Naive B cell (primary cell): Measurements from ENCODE around the gene HDAC3. TPM values are rescaled to one million over a fixed set of nuclear protein-coding genes. Genes with fewer than 3 reads are reported as not detected.
A peak's percentile ranks its signal among the peaks of the same experiment; 100 is the strongest.

ENCODE experiments used
- ATAC-seq, 2 donors: fragments of 150-1000 bp; cut with Tn5 transposase; 2 replicates each; pipeline ENCODE4 v1.10.0; 2021; ENCODE audit warnings: low read depth in 2 of 2, mild to moderate bottlenecking in 2 of 2, moderate library complexity in 2 of 2
- DNase-seq: peaks from one replicate; pipeline ENCODE4 v3.0.0; 2022
- H3K27ac Mint-ChIP-seq, 6 donors: one replicate each; pipeline ENCODE4 v1.8.0; 2020 to 2022; ENCODE audit warnings: mild to moderate bottlenecking in 6 of 6, mixed read lengths in 6 of 6, moderate library complexity in 5 of 6, inconsistent platforms in 2 of 6
- H3K27me3 Mint-ChIP-seq, 3 donors: one replicate each; pipeline ENCODE4 v1.8.0; 2021 to 2022; ENCODE audit warnings: mixed read lengths in 3 of 3, mild to moderate bottlenecking in 1 of 3
- H3K36me3 Mint-ChIP-seq, 2 donors: one replicate each; pipeline ENCODE4 v1.8.0; 2020 to 2022; ENCODE audit warnings: mixed read lengths in 2 of 2, inconsistent platforms in 1 of 2, mild to moderate bottlenecking in 1 of 2
- H3K4me1 Mint-ChIP-seq, 3 donors: one replicate each; pipeline ENCODE4 v1.8.0; 2020 to 2022; ENCODE audit warnings: mixed read lengths in 3 of 3, inconsistent platforms in 1 of 3, mild to moderate bottlenecking in 1 of 3, moderate library complexity in 1 of 3
- H3K4me3 Mint-ChIP-seq, 8 donors: one replicate each; pipeline ENCODE4 v1.8.0; 2020 to 2022; ENCODE audit warnings: mild to moderate bottlenecking in 8 of 8, mixed read lengths in 8 of 8, moderate library complexity in 8 of 8, inconsistent platforms in 2 of 8
- H3K9me3 Mint-ChIP-seq, 7 donors: one replicate each; pipeline ENCODE4 v1.8.0; 2020 to 2022; ENCODE audit warnings: mixed read lengths in 7 of 7, mild to moderate bottlenecking in 5 of 7, inconsistent platforms in 2 of 7, moderate library complexity in 1 of 7
- polyA plus RNA-seq, 6 donors: library from polyadenylated mRNA; unstranded; fragments of 300-500 nt; fragmentation: Illumina TruSeq; gene quantifications; one replicate each; pipeline ENCODE4 v1.2.3, GENCODE V29; 2021; ENCODE audit warnings: low read depth in 6 of 6

Gene HDAC3
- polyA plus RNA-seq = 100 to 1,000 TPM in 3 of 6 donors, 10 to 100 TPM in 3; 88.0 to 173 (median 99.5) TPM

GRCh38 chr5:141636413-141637122 lies at the start of gene HDAC3, which contains the start of gene RELL2:
HDAC3 (minus strand) TSS chr5:141636849; CDS start chr5:141636790, 59 bp downstream.
RELL2 (plus strand) TSS chr5:141636997; CDS start chr5:141638226, 1,229 bp downstream.
- Mint-ChIP-seq H3K27me3 (no peaks in the 10 kb centered on the region), H3K9me3 (no peaks in the 10 kb centered on the region), H3K36me3 (no peaks in the 10 kb centered on the region), H3K4me1 (peaks cover 27 to 40% (median 39%) of the 10 kb centered on the region in 3 donors), H3K27ac (peak within 1 kb of the TSS; percentile 65 to 91 (median 79)), H3K4me3 (peak within 1 kb of the TSS; percentile 84 to 96 (median 93))
- ATAC-seq (peak; percentile 83 to 86), DNase-seq (peak; percentile 93)

- DNase-seq (no peak), ATAC-seq (no peak)
- peak overlapping the region in 1 of 8 donors; percentile 26 for H3K4me3 Mint-ChIP-seq
- peaks cover 18 to 26% (median 25%) of the 10 kb centered on the region in 3 donors for H3K4me1 Mint-ChIP-seq
- H3K27me3 Mint-ChIP-seq = peaks cover 26 to 41% (median 40%) of the 10 kb centered on the region in 3 donors
- peak overlapping the region in 1 of 6 donors; percentile 68 for H3K27ac Mint-ChIP-seq
- no peaks in the 10 kb centered on the region for H3K9me3 Mint-ChIP-seq
- H3K36me3 Mint-ChIP-seq = no peaks in the 10 kb centered on the region
Observed at GRCh38 chr5:141685591-141685990, 48.9 kb upstream of the HDAC3 start.

- ATAC-seq (no peak), DNase-seq (no peak)
- Mint-ChIP-seq H3K4me3 (peak overlapping the region in 4 of 8 donors; percentile 9 to 82 (median 51)), H3K4me1 (peaks cover 18 to 27% (median 25%) of the 10 kb centered on the region in 3 donors), H3K9me3 (no peaks in the 10 kb centered on the region), H3K27ac (peak overlapping the region in 2 of 6 donors; percentile 58 to 69), H3K27me3 (peaks cover 12 to 29% (median 23%) of the 10 kb centered on the region in 3 donors), H3K36me3 (no peaks in the 10 kb centered on the region)
Observed at GRCh38 chr5:141683596-141684141, 47.0 kb upstream of the HDAC3 start.

- Mint-ChIP-seq H3K4me1 (peaks cover 18 to 28% (median 27%) of the 10 kb centered on the region in 3 donors), H3K9me3 (no peaks in the 10 kb centered on the region), H3K27ac (peak within 1 kb of the TSS in 4 of 6 donors; percentile 26 to 60 (median 48)), H3K36me3 (no peaks in the 10 kb centered on the region), H3K4me3 (peak within 1 kb of the TSS; percentile 74 to 90 (median 78)), H3K27me3 (peaks cover 5 to 25% (median 9%) of the 10 kb centered on the region in 3 donors)
- peak; percentile 58 to 66 for ATAC-seq
- DNase-seq = peak; percentile 32
Observed at GRCh38 chr5:141681695-141682641, 45.3 kb upstream of the HDAC3 start, which contains the start of gene ARAP3. ARAP3 (minus strand) TSS chr5:141682230; CDS start chr5:141680486, 1,744 bp downstream.

GRCh38 chr5:141681295-141681694 lies 44.6 kb upstream of the HDAC3 start:
- ATAC-seq (no peak), DNase-seq (no peak)
- Mint-ChIP-seq H3K36me3 (no peaks in the 10 kb centered on the region), H3K4me1 (peaks cover 18 to 28% (median 27%) of the 10 kb centered on the region in 3 donors), H3K27me3 (peaks cover 5 to 25% (median 9%) of the 10 kb centered on the region in 3 donors), H3K4me3 (peak overlapping the region; percentile 13 to 90 (median 70)), H3K27ac (no peak overlapping the region), H3K9me3 (no peaks in the 10 kb centered on the region)

- no peak overlapping the region for H3K27ac Mint-ChIP-seq
- H3K27me3 Mint-ChIP-seq = peaks cover 5 to 25% (median 9%) of the 10 kb centered on the region in 3 donors
- peaks cover 18 to 28% (median 27%) of the 10 kb centered on the region in 3 donors for H3K4me1 Mint-ChIP-seq
- no peak for DNase-seq
- no peaks in the 10 kb centered on the region for H3K9me3 Mint-ChIP-seq
- no peaks in the 10 kb centered on the region for H3K36me3 Mint-ChIP-seq
- peak overlapping the region; percentile 22 to 90 (median 56) for H3K4me3 Mint-ChIP-seq
- no peak for ATAC-seq
Observed at GRCh38 chr5:141680751-141681201, 44.1 kb upstream of the HDAC3 start.

GRCh38 chr5:141680178-141680577 lies 43.5 kb upstream of the HDAC3 start:
- peaks cover 18 to 28% (median 27%) of the 10 kb centered on the region in 3 donors for H3K4me1 Mint-ChIP-seq
- no peaks in the 10 kb centered on the region for H3K9me3 Mint-ChIP-seq
- no peak for DNase-seq
- peaks cover 5 to 25% (median 9%) of the 10 kb centered on the region in 3 donors for H3K27me3 Mint-ChIP-seq
- H3K27ac Mint-ChIP-seq = no peak overlapping the region
- H3K36me3 Mint-ChIP-seq = no peaks in the 10 kb centered on the region
- no peak overlapping the region for H3K4me3 Mint-ChIP-seq
- ATAC-seq = no peak

- Mint-ChIP-seq H3K36me3 (no peaks in the 10 kb centered on the region), H3K4me3 (no peak overlapping the region), H3K27me3 (peaks cover 9 to 25% (median 9%) of the 10 kb centered on the region in 3 donors), H3K27ac (peak overlapping the region in 1 of 6 donors; percentile 44), H3K4me1 (peaks cover 10 to 17% (median 10%) of the 10 kb centered on the region in 3 donors), H3K9me3 (no peaks in the 10 kb centered on the region)
- DNase-seq (no peak), ATAC-seq (peak; percentile 50 to 52)
Observed at GRCh38 chr5:141677415-141677814, 40.8 kb upstream of the HDAC3 start.

GRCh38 chr5:141675672-141676071 lies 39.0 kb upstream of the HDAC3 start:
- Mint-ChIP-seq H3K4me3 (no peak overlapping the region), H3K36me3 (no peaks in the 10 kb centered on the region), H3K27ac (no peak overlapping the region)

GRCh38 chr5:141674747-141675146 lies 38.1 kb upstream of the HDAC3 start:
- DNase-seq (no peak), ATAC-seq (no peak)
- Mint-ChIP-seq H3K36me3 (no peaks in the 10 kb centered on the region), H3K4me3 (no peak overlapping the region), H3K9me3 (no peaks in the 10 kb centered on the region), H3K27me3 (peaks cover 0 to 11% (median 4%) of the 10 kb centered on the region in 3 donors), H3K27ac (no peak overlapping the region), H3K4me1 (peaks cover 0 to 5% (median 3%) of the 10 kb centered on the region in 3 donors)

More at GRCh38 chr5:141675672-141676071, 39.0 kb upstream of the HDAC3 start:
- H3K27me3 Mint-ChIP-seq = peaks cover 0 to 15% (median 4%) of the 10 kb centered on the region in 3 donors
- DNase-seq (no peak), ATAC-seq (no peak)
- H3K9me3 Mint-ChIP-seq = no peaks in the 10 kb centered on the region
- peaks cover 0 to 8% (median 3%) of the 10 kb centered on the region in 3 donors for H3K4me1 Mint-ChIP-seq

- H3K27me3 Mint-ChIP-seq = peaks cover 0 to 10% (median 9%) of the 10 kb centered on the region in 3 donors
- DNase-seq = no peak
- H3K36me3 Mint-ChIP-seq = no peaks in the 10 kb centered on the region
- peaks cover 0 to 5% (median under 1%) of the 10 kb centered on the region in 3 donors for H3K4me1 Mint-ChIP-seq
- H3K9me3 Mint-ChIP-seq = no peaks in the 10 kb centered on the region
- peak overlapping the region in 2 of 6 donors; percentile 3 to 17 for H3K27ac Mint-ChIP-seq
- ATAC-seq = no peak
- peak overlapping the region in 1 of 8 donors; percentile 12 for H3K4me3 Mint-ChIP-seq
Observed at GRCh38 chr5:141672841-141673813, 36.5 kb upstream of the HDAC3 start.
